ENCODE data around the gene LRFN5. TPM values are rescaled to one million over a fixed set of nuclear protein-coding genes. Genes with fewer than 3 reads are reported as not detected.

The LRFN5 gene
- total RNA-seq, 1 experiment from 2014 or later, result 1.3 TPM

DNA sequence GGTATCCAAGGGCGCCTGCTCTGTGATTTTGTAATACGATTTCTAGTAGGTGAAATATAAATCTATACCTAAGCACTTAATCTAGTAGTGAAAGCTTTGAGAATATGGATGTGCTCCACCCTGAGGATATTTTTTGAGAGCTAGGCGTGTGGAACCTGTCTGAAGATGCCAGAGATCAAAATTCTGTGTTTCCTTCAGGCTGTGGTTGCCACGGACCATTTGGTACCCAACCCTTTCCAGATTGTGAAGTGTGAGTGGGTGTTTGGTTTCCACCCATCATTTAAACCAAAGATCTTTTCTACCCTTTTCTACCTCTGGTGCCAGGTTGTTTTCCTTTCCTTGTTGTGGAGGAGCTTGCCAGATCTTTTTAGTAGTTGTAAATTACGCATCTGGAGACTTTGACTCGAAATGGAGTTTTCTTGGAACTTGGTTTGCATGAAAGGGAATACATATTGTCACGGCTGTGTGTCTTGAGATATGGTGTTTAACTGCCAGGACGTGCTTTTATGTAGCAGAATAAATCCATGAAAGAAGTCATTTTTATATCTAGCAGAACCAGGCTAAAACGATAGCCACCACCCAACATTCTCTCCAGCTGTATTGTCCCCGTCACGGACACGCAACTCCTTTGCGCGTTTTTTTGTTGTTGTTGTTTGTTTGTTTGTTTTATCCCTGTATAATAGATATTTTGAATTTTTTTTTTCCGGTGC lies 2.2 kb downstream of the LRFN5 start:
- H2BK20ac ChIP-seq (ENCODE audit: low read depth, low read length, poor library complexity, severe bottlenecking), result no peak overlapping the region
- no peak for DNase-seq
- no peak overlapping the region for H3K18ac ChIP-seq (ENCODE audit: insufficient read length, low read depth, low read length)
- no peak overlapping the region for H3K56ac ChIP-seq (ENCODE audit: insufficient read length, low read depth, low read length)
- H2BK12ac ChIP-seq (ENCODE audit: insufficient read length, low read depth, low read length), result no peak overlapping the region
- no peak overlapping the region for H3K23ac ChIP-seq (ENCODE audit: insufficient read length, low read depth, low read length)
- no peaks in the 10 kb centered on the region for H3K79me1 ChIP-seq (ENCODE audit: insufficient read depth, low read depth, low read length, poor library complexity, severe bottlenecking)
- peak overlapping the region; percentile 97 for H3K4me2 ChIP-seq (ENCODE audit: insufficient read depth, insufficient read length, low read length)
- no peak overlapping the region for H3K14ac ChIP-seq (ENCODE audit: insufficient read depth, low read length)
- no peak overlapping the region for H4K5ac ChIP-seq (ENCODE audit: insufficient read length, low read depth, low read length)
- H2BK15ac ChIP-seq (ENCODE audit: low read depth, low read length), result no peak overlapping the region
- no peak overlapping the region for H2AK5ac ChIP-seq (ENCODE audit: insufficient read length, low read length)
- no peak overlapping the region for H2AFZ ChIP-seq (ENCODE audit: low read length)
- Mint-ChIP-seq H3K27ac (no peak overlapping the region), H3K4me3 (peak overlapping the region; percentile 76 to 92), H3K4me1 (peaks cover 42 to 44% of the 10 kb centered on the region in 2 experiments), H3K9me3 (no peaks in the 10 kb centered on the region; a peak in 1 of 5 replicates), H3K27me3 (ENCODE audit: low read depth) (peaks cover 74% of the 10 kb centered on the region), H3K36me3 (ENCODE audit: insufficient read depth in 1 of 3, low read depth in 3 of 3) (no peaks in the 10 kb centered on the region)
- no peaks in the 10 kb centered on the region for H3K79me2 ChIP-seq (ENCODE audit: insufficient read depth, low read length)
- H4K8ac ChIP-seq (replicated peaks; ENCODE audit: insufficient read length, low read depth, low read length), result no peak overlapping the region
- H2BK120ac ChIP-seq (ENCODE audit: low read depth, low read length, poor library complexity, severe bottlenecking), result no peak overlapping the region
- H3K9ac ChIP-seq (ENCODE audit: extremely low read depth, insufficient read length, low read length), result no peak overlapping the region
- H4K20me1 ChIP-seq (ENCODE audit: control insufficient read depth, insufficient read depth, insufficient read length), result no peaks in the 10 kb centered on the region
- H3K27ac ChIP-seq (ENCODE audit: insufficient read length, low read depth, low read length), result no peak overlapping the region
- no peak overlapping the region for H2BK5ac ChIP-seq (ENCODE audit: insufficient read length, low read length)
- TF ChIP-seq, protein P1, sequence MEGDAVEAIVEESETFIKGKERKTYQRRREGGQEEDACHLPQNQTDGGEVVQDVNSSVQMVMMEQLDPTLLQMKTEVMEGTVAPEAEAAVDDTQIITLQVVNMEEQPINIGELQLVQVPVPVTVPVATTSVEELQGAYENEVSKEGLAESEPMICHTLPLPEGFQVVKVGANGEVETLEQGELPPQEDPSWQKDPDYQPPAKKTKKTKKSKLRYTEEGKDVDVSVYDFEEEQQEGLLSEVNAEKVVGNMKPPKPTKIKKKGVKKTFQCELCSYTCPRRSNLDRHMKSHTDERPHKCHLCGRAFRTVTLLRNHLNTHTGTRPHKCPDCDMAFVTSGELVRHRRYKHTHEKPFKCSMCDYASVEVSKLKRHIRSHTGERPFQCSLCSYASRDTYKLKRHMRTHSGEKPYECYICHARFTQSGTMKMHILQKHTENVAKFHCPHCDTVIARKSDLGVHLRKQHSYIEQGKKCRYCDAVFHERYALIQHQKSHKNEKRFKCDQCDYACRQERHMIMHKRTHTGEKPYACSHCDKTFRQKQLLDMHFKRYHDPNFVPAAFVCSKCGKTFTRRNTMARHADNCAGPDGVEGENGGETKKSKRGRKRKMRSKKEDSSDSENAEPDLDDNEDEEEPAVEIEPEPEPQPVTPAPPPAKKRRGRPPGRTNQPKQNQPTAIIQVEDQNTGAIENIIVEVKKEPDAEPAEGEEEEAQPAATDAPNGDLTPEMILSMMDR (conservative IDR thresholded peaks at IDR 0.05), result no peak
- peaks cover 49% of the 10 kb centered on the region for H3K23me2 ChIP-seq (ENCODE audit: insufficient read length, low read depth, low read length, poor library complexity, severe bottlenecking)
- no peak overlapping the region for H4K91ac ChIP-seq (ENCODE audit: insufficient read length, low read depth, low read length)
- peaks cover 22% of the 10 kb centered on the region for H3K27me3 ChIP-seq (ENCODE audit: insufficient read depth, low read length)
- no peak overlapping the region for H3T11ph ChIP-seq (ENCODE audit: low read length)
- H3K4ac ChIP-seq (ENCODE audit: low read depth, low read length), result no peak overlapping the region
- no peaks in the 10 kb centered on the region for H3K9me3 ChIP-seq (ENCODE audit: control insufficient read depth, low read depth, low read length)
- H3K4me1 ChIP-seq (ENCODE audit: insufficient read depth, low read length), result no peaks in the 10 kb centered on the region
- no CpG with 5 or more reads among the region's 15 CpGs for WGBS (ENCODE audit: extremely low coverage, insufficient read length, low lambda C conversion rate)
